Measurements from ENCODE around the gene PLEKHO2.

PLEKHO2 gene

DNA sequence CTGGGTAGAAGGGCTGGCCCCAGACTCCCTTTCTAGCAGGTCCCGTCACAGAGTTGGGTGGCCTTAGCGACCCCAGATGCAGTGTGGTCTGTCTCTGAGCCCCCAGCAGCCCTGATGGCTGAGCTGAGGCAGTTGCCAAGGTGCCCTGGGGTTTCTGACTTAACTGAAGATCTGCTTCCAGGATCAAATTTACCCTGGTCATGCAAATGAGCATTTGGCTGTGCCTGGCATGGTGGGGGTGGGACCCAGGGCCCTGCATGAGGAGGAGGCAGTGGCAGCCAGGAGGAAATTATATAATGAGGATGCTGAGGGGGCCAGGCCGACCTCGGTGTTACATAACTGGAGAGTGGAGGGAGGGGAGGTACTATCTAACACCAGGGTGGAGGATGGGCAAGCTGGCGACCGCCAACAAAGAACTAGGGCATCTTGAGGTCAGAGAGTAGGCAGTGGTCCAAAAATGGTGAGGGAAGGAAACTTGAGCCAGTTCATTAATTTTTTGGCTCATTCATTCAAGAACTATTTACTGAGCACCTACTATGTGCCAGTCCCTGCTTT lies 16.4 kb downstream of the PLEKHO2 start:
- DNase-seq: no peak

DNA sequence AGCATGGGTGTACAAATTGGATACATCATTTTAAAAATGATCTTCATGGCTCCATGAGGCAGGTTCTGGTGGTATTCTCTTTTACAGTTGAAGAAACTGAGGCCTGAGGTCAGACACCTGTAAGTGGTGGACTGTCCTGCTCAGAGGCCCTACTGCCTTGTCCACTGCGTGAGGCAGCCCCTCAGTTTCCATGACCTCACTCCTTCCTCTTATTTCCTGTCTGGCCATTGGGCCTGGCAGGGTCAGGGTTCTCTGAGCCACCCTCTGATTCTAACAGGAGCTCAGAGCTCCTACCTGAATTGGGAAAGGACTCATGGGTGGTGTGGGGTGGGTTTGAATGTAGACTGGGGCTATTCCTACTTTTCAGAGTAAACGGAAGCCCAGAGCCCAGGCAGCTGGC lies 17.5 kb downstream of the PLEKHO2 start:
- no peak for DNase-seq

DNA sequence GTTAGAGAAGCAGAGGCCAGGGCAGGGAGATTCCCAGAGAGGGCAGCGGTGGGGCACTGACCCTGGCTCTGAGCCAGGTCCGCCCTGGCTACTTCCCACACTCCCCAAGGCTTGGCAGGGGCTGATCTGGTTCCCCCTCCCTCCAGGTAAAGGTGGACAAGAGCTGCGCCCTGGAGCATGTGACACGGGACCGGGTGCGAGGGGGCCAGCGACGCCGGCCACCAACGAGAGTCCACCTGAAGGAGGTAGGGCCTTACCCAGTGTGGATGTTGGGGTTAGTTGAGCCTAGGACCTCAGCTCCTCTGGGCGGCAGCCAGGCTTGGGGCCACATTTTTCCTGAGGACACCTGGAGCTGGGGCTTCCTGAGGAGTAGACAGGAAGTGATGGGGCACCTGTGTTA lies 19.6 kb downstream of the PLEKHO2 start:
- no peak for DNase-seq

DNA sequence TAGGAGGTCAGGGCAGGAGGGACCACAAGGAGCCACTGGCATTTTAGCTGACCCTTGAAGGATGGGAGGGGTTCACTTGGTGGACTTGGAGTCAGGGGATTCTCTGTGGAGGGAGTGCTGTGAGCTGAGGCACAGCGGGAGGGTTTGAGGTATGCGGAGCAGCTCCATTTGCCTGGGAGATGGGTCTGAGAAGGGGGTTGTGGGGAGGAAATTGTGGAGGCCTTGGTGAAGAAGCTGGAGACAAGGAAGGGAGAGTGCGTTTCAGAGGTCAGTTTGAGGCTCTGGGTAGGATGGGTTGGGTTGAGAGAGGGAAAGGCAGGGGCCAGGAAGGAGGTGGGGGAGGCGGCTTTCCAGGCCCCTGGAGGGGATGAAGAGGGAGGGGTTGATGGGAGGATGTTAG lies 20.2 kb downstream of the PLEKHO2 start:
- DNase-seq: no peak

DNA sequence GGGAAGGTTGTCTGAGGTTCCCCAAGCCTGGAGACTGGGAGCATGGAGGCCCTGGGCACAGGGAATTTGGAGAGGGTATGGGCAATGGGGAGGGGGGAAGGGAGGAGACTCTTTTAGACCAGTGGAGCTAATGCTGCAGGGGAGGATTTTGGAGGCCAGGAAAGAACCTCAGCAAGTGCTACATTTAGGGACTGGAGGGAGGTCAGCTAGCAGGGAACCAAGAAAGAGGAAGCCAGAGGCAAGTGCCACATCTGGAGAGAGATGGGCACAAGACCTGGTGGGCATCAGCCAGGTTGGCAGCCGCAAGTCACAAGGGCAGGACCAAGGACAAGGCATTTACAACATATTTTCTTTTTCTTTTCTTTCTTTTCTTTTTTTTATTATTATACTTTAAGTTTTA lies 20.7 kb downstream of the PLEKHO2 start:
- DNase-seq: no peak

DNA sequence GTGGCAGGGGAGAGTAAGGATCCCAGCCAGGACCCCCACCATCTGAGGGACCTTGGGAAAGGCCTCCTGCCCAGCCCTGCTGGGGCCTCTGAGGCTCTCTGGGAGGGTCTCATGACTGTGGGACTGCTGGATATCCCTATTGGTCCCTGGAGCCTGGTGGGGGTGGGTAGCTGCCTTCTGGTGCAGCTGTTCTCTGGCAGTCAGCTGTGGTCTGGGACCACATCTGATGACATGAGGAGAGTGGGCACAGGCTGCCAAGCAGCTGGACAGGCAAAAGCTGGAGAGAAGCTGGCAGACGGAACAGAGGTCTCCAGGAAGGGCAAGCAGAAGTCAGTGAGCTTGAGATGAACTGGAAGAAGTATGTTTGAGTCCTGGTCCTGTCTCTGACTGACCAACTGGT lies 22.4 kb downstream of the PLEKHO2 start:
- no peak for DNase-seq

DNA sequence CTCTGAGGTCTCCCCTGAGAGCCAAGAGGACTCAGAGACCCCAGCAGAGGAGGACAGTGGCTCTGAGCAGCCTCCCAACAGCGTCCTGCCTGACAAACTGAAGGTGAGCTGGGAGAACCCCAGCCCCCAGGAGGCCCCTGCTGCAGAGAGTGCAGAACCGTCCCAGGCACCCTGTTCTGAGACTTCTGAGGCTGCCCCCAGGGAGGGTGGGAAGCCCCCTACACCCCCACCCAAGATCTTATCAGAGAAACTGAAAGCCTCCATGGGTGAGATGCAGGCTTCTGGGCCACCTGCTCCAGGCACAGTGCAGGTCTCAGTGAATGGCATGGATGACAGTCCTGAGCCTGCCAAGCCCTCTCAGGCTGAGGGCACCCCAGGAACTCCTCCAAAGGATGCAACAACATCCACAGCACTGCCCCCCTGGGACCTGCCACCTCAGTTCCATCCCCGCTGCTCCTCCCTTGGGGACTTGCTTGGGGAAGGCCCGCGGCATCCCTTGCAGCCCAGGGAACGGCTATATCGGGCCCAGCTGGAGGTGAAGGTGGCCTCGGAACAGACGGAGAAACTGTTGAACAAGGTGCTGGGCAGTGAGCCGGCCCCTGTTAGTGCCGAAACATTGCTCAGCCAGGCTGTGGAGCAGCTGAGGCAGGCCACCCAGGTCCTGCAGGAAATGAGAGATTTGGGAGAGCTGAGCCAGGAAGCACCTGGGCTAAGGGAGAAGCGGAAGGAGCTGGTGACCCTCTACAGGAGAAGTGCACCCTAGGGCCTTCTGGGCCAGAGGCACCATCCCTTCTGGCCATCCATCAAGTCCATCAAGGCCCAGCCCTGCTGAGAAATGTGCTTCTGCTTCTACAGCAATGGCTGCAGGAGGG lies 23.6 kb downstream of the PLEKHO2 start:
- no peak for DNase-seq

DNA sequence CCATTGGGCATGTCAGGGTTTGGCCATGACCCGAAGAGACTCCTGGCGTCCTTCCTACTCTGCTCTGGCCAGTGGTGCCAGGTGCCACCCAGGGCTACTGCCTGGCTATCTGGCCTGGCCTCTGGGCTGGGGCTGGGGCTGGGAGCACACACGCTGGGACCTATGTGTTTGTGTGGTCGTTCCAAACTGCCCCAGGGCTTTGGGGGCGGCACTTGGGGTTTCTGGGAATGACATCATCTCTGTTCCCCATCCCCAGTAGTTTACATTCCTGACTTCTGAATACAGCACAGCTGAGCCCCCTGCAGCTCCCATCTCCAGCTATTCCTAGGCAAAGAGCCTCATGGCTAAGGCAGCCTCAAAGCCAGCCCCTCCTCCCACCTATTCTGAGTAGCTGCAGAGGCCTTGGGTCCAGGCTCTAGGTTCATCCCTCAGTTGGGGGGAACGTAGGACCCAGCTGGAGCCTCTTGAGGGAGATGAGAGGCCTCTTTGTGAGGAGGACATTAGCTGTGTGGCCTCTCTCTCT lies 24.3 kb downstream of the PLEKHO2 start:
- DNase-seq: no peak

DNA sequence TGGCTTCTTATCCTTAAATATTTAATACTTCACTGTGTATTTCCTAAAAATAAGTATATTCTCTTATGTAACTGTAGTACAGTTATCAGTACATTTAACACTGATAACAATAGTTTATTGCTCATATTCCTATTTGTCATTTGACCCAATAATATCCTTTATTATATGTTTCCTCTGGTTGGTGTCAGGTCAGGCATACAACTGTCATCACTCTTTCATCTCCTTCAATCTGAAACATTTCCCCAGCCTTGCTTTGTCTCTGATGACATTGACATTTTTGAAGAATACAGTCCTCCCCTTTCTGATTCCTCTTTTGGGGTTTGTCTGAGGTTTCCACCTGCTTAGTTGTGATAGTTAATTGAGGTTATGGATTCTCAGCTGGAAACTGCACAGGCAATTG lies 27.8 kb downstream of the PLEKHO2 start:
- no peak for DNase-seq

DNA sequence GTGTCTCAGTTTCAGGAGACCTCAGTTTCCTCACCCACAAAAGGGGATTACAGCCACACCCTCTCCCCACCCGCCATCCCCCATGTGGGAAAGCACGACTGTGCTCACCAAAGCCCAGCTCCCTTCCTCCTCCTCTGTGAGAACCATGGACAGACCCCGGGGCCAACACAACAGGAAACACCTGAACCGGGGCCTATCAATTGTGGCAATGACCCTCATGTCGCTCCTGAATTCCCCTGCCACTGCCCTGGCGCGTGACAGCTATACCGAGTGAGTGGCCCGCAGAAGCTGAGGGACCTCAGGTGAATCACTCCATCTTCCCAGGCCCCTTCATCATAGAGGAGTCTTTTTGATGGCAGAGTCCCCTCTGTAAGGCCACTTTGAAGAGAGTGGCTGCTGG lies 28.6 kb downstream of the PLEKHO2 start:
- DNase-seq: no peak

DNA sequence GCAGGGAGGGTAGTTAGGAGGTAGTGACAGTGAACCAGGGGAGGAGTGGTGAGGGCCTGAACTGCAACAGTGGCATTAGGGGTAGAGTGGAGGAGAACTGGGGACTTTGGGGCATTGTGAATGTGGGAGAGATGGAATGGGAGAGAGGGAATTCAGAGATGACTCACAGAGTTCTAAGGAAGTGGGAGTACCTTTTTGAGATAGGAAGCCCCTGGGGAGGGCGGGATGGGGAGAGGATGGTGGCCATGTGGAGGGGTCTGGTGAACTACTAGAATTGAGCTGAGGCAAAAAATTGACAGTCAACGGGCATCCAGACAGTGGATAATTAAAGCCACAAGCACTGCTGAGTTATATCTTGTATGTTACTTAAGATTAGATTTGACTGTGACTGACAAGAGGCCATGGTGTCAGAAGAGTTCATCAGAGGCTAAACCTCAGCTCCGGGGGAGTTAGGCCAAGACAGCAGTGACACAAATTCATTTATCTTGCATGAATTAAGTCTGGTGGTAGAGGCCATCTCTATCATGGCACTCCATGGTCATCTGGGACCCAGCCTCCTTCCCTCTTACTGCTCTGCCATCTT lies 34.0 kb downstream of the PLEKHO2 start:
- no peak for DNase-seq

DNA sequence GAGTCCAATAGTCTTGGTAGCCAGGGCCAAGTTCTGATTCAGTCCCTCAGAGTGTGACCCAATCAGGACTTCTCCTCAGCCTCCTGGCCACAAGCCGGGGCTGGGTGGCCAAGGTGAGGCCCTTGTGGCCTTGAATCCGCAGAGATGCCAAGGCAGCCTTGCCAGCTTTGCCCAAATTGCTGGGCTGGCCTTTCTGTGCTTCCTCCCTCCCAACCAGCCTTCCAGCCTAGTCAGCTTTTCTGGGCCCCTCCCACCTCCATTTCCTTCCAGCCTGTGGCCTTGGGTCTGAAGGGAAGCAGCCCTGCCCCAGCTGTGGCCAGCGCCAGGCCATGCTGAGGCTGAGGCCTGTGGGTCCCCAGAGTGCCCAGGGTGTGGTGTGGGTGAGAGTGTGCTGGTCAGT lies 35.7 kb downstream of the PLEKHO2 start:
- DNase-seq: no peak

DNA sequence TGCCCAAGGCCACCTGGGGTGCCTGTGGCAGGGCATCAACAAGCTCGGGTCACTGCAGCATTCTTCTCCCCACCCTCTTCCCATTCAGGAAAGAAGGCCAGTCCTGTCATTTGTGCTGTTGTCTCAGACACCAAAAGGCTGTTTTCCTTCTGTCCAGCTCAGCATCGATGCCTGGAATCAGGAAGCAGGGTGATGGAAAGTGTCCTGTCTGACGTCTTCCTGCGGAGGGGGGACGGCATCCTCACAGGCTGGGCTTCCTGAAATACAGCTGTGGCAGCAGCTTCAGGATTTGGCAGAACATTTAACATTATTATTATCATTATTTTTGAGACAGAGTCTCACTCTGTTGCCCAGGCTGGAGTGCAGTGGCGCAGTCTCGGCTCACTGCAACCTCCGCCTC lies 37.0 kb downstream of the PLEKHO2 start:
- no peak for DNase-seq

DNA sequence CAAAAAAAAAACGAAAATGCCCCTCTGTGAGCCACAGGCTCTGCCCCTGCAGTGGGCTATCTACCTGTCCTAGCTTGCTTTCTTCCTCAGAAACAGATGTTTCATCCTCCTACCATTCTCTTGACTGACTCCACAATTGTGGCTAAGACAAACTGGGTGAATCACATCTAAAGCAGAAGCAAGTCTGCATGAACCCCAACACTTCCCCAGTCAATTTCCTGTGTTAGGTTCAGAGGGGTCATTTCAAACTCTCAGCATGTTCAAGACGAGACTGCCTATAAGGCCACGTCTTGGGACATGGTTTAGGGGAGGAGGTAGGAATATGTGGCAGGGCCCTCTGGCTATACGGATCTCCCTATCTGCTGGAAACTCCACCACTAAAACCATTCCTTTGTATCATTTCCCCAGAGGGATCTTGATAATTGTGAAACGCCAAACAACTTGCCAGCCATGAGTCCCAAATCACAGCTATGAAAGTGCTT lies 41.4 kb downstream of the PLEKHO2 start:
- DNase-seq: no peak

DNA sequence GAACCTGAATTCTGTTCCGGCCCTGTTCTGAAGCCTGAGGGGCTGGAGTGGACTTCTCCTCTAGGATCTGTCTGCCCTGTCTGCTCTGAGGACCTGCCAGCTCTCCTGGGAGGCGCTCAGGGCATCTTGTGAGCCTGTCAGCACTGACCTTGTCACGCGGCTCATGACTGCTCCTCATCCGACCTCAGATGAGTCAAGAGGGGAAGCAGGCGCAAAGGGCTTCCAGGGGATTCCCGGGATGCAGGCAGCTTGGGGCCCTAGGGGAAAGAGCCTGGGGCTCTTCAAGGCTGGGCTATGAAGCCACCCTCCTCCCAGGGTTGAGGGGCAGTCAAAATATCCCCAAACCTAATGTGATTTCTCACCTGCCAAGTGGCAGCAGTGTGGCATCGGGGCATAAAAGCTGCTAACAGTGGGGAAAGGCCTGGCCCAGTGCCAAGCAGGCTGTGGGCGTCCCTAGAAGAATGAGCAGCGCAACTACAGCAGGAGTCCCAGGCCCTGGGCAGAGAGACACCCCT lies 42.3 kb downstream of the PLEKHO2 start:
- peak; percentile 48 for DNase-seq

DNA sequence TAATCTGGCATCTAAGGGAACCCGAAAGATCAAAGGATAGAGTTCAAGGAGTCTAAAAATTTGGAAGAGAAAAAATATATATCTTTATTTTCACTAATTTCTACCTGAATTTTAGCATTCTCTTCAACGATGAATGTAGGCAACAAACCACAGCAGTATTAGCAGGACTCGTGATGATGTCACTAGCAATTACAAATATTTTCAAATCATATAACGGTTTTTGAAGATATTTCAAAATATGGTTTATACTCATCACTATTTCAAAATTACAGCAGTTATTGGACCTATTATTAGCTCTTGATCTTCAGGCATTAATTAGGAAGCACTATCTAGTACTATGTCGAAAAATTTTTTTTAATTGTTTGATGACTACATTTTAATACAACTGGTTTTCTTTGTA lies 43.0 kb downstream of the PLEKHO2 start:
- DNase-seq: no peak

DNA sequence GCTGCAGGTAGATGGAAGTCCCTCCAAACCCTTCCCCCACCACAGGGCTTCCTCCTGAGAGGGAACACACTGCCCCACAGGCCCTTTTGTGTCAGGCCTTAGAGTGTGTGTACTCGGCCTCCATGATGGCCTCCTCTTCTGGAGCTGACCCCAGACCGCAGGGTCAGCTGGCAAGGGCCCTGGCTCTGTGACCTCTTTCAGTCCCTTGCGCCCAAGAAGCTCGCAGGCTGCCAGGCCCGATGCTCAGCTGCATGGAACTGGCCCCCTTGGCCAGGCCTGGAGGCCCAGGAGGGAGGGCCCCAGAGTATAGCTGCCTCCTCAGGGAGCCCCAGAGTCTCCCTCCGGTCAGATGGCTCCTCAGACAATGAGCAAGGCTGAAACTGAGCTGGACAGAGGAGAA lies 46.6 kb downstream of the PLEKHO2 start:
- no peak for DNase-seq

DNA sequence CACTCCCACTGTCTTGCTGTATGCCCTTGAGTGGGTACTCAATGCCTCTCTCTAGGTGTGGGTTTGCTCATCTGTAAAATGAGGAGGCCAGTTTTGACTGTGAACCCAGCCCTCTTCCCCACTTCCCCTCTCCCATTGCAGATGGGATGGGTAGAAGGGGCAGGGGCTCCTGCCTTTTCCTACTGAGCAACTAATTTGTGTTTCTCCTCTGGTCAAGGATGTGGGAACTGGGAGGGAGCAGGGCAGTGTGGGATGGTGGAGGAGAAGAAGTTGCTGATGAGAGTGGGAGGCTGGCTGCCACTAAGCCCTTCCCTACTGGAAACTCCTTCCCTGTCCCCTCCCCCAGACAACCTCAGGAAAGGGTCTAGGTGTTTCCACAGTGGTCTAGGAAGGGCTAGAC lies 49.8 kb downstream of the PLEKHO2 start:
- no peak for DNase-seq

DNA sequence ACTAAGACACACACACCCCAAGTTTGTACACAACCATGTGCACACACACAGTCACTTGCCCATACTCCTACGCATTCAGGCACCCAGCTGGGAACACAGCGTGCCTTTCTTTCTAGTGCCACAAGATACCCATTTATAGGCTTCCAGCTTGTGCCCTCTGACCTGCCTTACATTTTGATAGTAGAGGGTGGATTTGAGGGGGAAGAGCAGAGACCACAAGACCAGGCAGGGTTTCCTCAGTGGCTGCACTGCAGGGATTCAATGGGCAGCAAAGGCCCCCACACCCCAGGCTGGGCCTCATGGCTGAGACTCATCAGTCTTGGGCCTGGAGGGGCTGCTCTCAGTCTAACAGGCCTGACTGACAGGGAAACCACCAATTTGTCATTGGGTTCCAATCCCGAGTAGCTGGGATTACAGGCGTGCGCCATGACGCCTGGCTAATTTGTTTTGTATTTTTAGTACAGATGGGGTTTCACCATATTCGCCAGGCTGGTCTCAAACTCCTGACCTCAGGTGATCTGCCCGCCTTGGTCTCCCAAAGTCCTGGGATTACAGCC lies 51.2 kb downstream of the PLEKHO2 start:
- DNase-seq: no peak

DNA sequence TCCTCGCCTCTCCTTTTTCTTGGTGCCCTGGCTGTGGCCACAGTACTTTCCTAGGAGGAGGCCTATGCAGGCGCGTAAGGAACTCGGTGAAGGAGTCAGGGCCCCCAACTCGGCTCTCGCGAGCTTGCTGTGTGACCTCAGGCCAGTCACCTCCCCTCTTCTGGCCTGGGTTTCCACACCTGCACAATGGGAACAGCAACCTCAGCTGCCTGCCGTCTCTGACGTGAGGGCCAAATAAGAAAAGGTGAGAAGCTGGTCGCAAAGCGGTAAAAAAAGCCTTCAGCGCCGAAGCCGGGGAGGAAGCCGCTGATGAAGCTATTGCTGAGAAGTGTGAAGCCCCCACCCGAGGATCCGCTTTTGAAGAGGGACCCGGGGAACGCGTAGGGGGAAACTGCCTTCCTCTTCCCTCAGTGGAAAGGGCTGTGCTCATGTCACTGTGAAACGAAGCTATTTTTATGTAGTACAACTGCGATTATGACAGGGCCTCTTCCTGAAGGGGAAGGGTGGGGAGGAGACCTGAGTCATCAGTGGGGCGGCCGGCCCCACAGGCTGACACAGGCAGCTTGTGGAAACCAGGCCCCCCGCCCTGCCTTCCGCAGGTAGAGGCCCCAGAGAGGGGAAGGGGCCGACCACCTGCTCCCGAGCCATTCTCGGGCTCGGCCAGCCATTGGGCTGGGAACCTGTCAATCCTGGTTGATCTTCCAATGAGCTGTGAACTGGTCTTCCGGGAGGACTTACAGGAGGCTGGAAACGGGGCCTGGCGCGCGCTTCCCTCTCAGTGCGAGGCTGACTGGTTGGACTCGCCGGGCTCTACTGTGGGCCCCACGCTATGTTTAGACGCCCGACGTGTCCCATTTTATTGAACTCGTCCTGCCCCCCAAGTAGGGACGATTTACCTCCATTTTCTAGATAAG lies 52.0 kb downstream of the PLEKHO2 start:
- DNase-seq: no peak

DNA sequence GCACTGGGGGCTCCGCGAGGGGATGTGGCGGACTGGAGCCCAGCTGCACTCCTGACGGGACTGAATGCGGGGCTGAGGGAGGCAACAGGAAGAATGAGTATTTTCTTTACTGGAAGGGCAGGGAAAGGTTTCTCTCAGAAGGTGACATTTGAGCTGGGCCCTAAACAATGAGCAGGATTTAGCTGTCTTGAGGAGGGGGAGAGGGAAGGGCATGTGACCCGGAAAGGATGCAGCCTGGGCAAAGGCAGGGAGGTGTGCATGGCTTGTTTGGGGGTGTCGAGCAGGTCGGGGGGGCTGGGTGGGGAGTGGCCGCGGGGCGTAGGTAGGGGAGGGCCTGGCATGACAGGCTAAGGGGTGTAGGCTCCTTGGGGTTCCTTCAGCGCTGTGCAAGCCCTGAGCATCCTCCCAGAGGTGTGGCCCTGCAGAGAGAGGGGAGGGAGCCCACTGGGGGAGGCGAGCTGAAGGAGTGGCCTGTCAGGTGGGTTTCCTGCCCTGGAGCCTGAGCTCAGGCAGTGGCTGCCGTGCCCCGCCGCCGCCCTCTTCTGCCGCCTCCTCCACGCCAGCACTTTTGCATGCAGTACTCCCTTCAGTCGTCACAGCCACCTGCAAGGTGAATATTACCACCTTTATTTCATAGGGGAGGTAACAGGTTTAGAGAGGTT lies 52.8 kb downstream of the PLEKHO2 start:
- no peak for DNase-seq
